Neural cell (in vitro differentiated cells): ENCODE data around the gene MTA1. TPM values are rescaled to one million over a fixed set of nuclear protein-coding genes. Genes with fewer than 3 reads are reported as not detected.

Experiments used
- H2AFZ ChIP-seq: fragments of 200-600, 300-800 bp; sonication (generic), shearing (Covaris generic); 2 replicates; pipeline ENCODE4 v1.6.0; 2014; ENCODE audit warnings: low read depth, mild to moderate bottlenecking, antibody characterized with exemption, low read length, moderate library complexity
- H3F3A ChIP-seq: fragments of 200-600 bp; shearing (Covaris generic); 2 replicates; pipeline ENCODE4 v1.6.1; 2016; ENCODE audit warnings: mild to moderate bottlenecking, moderate library complexity, mixed read lengths, antibody characterized with exemption, low read length; ENCODE audit not compliant: insufficient read depth, poor library complexity, severe bottlenecking
- H3K27ac ChIP-seq: fragments of 200-600, 300-800 bp; sonication (generic), shearing (Covaris generic); 2 replicates; pipeline ENCODE4 v1.5.1; 2014; ENCODE audit warnings: mild to moderate bottlenecking, low read length, moderate library complexity
- H3K27me3 ChIP-seq: fragments of 300-800, 200-600 bp; sonication (generic), shearing (Covaris generic); 2 replicates; pipeline ENCODE4 v1.6.0; 2014; ENCODE audit warnings: mild to moderate bottlenecking, low read depth, low read length, moderate library complexity; ENCODE audit not compliant: insufficient read depth
- H3K36me3 ChIP-seq: fragments of 300-800, 200-600 bp; sonication (generic), shearing (Covaris generic); 2 replicates; pipeline ENCODE4 v1.5.1; 2014; ENCODE audit warnings: mild to moderate bottlenecking, antibody characterized with exemption, low read length, moderate library complexity; ENCODE audit not compliant: insufficient read depth
- H3K4me2 ChIP-seq: fragments of 300-800, 200-600 bp; sonication (generic), shearing (Covaris generic); 2 replicates; pipeline ENCODE4 v1.6.0; 2014; ENCODE audit warnings: mild to moderate bottlenecking, low read length
- H3K4me3 ChIP-seq: fragments of 300-800, 200-600 bp; sonication (generic), shearing (Covaris generic); 2 replicates; pipeline ENCODE4 v1.5.1; 2014; ENCODE audit warnings: mild to moderate bottlenecking, low read length, moderate library complexity
- H3K79me2 ChIP-seq: fragments of 200-600 bp; shearing (Covaris generic); replicated peaks from 2 replicates; pipeline ENCODE4 v1.6.0; 2014; ENCODE audit warnings: mild to moderate bottlenecking, low read length, moderate library complexity; ENCODE audit not compliant: insufficient read depth
- H3K9ac ChIP-seq: fragments of 300-800, 200-600 bp; sonication (generic), shearing (Covaris generic); 2 replicates; pipeline ENCODE4 v1.6.1; 2016; ENCODE audit warnings: mild to moderate bottlenecking, low read length, mixed read lengths
- H3K9me2 ChIP-seq: fragments of 200-600 bp; shearing (Covaris generic); 2 replicates; pipeline ENCODE4 v1.6.1; 2016; ENCODE audit warnings: mild to moderate bottlenecking, low read length, mixed read lengths; ENCODE audit not compliant: insufficient read depth
- H3K9me3 ChIP-seq: fragments of 200-600, 300-800 bp; sonication (generic), shearing (Covaris generic); 2 replicates; pipeline ENCODE4 v1.6.1; 2016; ENCODE audit warnings: mild to moderate bottlenecking, mixed run types, low read length, moderate library complexity, mixed read lengths
- H4K20me1 ChIP-seq: fragments of 200-600 bp; shearing (Covaris generic); 2 replicates; pipeline ENCODE4 v1.6.1; 2016; ENCODE audit warnings: mild to moderate bottlenecking, mixed run types; ENCODE audit not compliant: insufficient read depth
- CTCF ChIP-seq: fragments of 450-650 bp; IDR thresholded peaks from 2 replicates; pipeline ENCODE4 v1.5.1; 2014; ENCODE audit warnings: antibody characterized with exemption, mild to moderate bottlenecking, moderate library complexity; ENCODE audit not compliant: poor library complexity, severe bottlenecking
- EP300 ChIP-seq: fragments of 450-650 bp; conservative IDR thresholded peaks from 2 replicates; pipeline ENCODE4 v1.6.1; 2014; ENCODE audit warnings: antibody characterized with exemption, mild to moderate bottlenecking, moderate library complexity; ENCODE audit not compliant: poor library complexity, severe bottlenecking
- EZH2 ChIP-seq: fragments of 200-600, 300-800 bp; shearing (Covaris generic), sonication (generic); IDR thresholded peaks from 2 replicates; pipeline ENCODE4 v1.6.1; 2014; ENCODE audit warnings: antibody characterized with exemption, low read length, borderline replicate concordance, mild to moderate bottlenecking; ENCODE audit not compliant: insufficient read depth, poor library complexity, severe bottlenecking
- MXI1 ChIP-seq: fragments of 450-650 bp; conservative IDR thresholded peaks from 2 replicates; pipeline ENCODE4 v1.6.1; 2014; ENCODE audit warnings: antibody characterized with exemption, mild to moderate bottlenecking; ENCODE audit not compliant: poor library complexity, severe bottlenecking
- POLR2AphosphoS5 ChIP-seq: IDR thresholded peaks from 2 replicates; pipeline ENCODE4 v1.6.1; 2012
- RAD21 ChIP-seq: fragments of 450-650 bp; conservative IDR thresholded peaks from 2 replicates; pipeline ENCODE4 v1.6.1; 2014; ENCODE audit warnings: antibody characterized with exemption, mild to moderate bottlenecking, moderate library complexity
- REST ChIP-seq: IDR thresholded peaks from 2 replicates; pipeline ENCODE4 v1.6.1; 2012; ENCODE audit warnings: borderline replicate concordance
- TAF1 ChIP-seq: IDR thresholded peaks from 2 replicates; pipeline ENCODE4 v1.6.1; 2012; ENCODE audit warnings: low read depth
- polyA plus RNA-seq: library from polyadenylated mRNA; depleted of rRNA; stranded (reverse); fragments of >200 nt; gene quantifications from 2 replicates; pipeline ENCODE4 v1.2.3, GENCODE V29; 2014

Gene MTA1
- polyA plus RNA-seq, 1 donor from 2014 or later, result 94.0 TPM

- Histone ChIP-seq H3K9me3 (no peaks in the 10 kb centered on the region), H3K27ac (no peak overlapping the region), H4K20me1 (no peaks in the 10 kb centered on the region), H3K27me3 (no peaks in the 10 kb centered on the region), H3K4me2 (no peak overlapping the region), H3K36me3 (no peaks in the 10 kb centered on the region), H3K9ac (no peak overlapping the region), H3F3A (no peaks in the 10 kb centered on the region), H3K4me3 (no peak overlapping the region), H2AFZ (no peak overlapping the region), H3K9me2 (no peaks in the 10 kb centered on the region), H3K79me2 (no peaks in the 10 kb centered on the region)
- TF ChIP-seq RAD21, result no peak
- TF ChIP-seq TAF1, result no peak
- no peak for TF ChIP-seq REST
- TF ChIP-seq EZH2, result no peak
- TF ChIP-seq CTCF, result no peak
These were observed 30.1 kb upstream of the MTA1 start for GRCh38 chr14:105389534-105389933.

- H3K9ac ChIP-seq, result no peak overlapping the region
- no peaks in the 10 kb centered on the region for H4K20me1 ChIP-seq
- H3K79me2 ChIP-seq, result no peaks in the 10 kb centered on the region
- TF ChIP-seq MXI1 (no peak), EP300 (no peak), EZH2 (no peak)
- H3F3A ChIP-seq, result no peaks in the 10 kb centered on the region
- no peak overlapping the region for H3K4me2 ChIP-seq
- no peak overlapping the region for H3K27ac ChIP-seq
- H3K9me2 ChIP-seq, result no peaks in the 10 kb centered on the region
- no peak overlapping the region for H3K4me3 ChIP-seq
- no peaks in the 10 kb centered on the region for H3K27me3 ChIP-seq
- no peaks in the 10 kb centered on the region for H3K9me3 ChIP-seq
- no peak overlapping the region for H2AFZ ChIP-seq
- H3K36me3 ChIP-seq, result no peaks in the 10 kb centered on the region
These were observed 29.4 kb upstream of the MTA1 start for GRCh38 chr14:105389976-105390848.

- Histone ChIP-seq H3K9me2 (no peaks in the 10 kb centered on the region), H3K4me2 (no peak overlapping the region), H2AFZ (no peak overlapping the region), H3K9me3 (no peaks in the 10 kb centered on the region), H4K20me1 (no peaks in the 10 kb centered on the region), H3K36me3 (no peaks in the 10 kb centered on the region), H3F3A (no peaks in the 10 kb centered on the region), H3K4me3 (no peak overlapping the region), H3K79me2 (no peaks in the 10 kb centered on the region), H3K27me3 (no peaks in the 10 kb centered on the region), H3K9ac (no peak overlapping the region), H3K27ac (no peak overlapping the region)
- no peak for TF ChIP-seq POLR2AphosphoS5
- TF ChIP-seq RAD21, result no peak
- TF ChIP-seq REST, result no peak
- TF ChIP-seq EZH2, result no peak
- TF ChIP-seq EP300, result no peak
- no peak for TF ChIP-seq TAF1
These were observed 28.7 kb upstream of the MTA1 start for GRCh38 chr14:105390849-105391500.
